ENCODE data around the gene PAM.

Gene PAM

GRCh38 chr5:102753889-102754766 is 977 bp upstream of the PAM start:
- no peaks in the 10 kb centered on the region for H3K36me3 ChIP-seq (ENCODE audit: control insufficient read depth, insufficient read depth, low read length)
- no peaks in the 10 kb centered on the region for H3K9me3 ChIP-seq (ENCODE audit: control insufficient read depth, insufficient read depth, low read depth, low read length)
- H3K4me1 ChIP-seq (ENCODE audit: control insufficient read depth, insufficient read depth, low read length), result peaks cover 29% of the 10 kb centered on the region
- H3K4me3 ChIP-seq (ENCODE audit: low read depth, low read length), result peak overlapping the region; percentile 79
- H3K27me3 ChIP-seq (ENCODE audit: control insufficient read depth, insufficient read depth, low read length), result peaks cover 32% of the 10 kb centered on the region
- 0 out of 2 replicates have a peak overlapping the region, but pooled peaks have one; percentile 26 for H3K27ac ChIP-seq (ENCODE audit: low read depth, low read length)
- peak overlapping the region; percentile 80 for H3K9ac ChIP-seq (ENCODE audit: low read length)

GRCh38 chr5:102755686-102756371 is 724 bp downstream of the PAM start:
- H3K9ac ChIP-seq (ENCODE audit: low read length), result peak overlapping the region; percentile 56
- no peaks in the 10 kb centered on the region for H3K9me3 ChIP-seq (ENCODE audit: control insufficient read depth, insufficient read depth, low read depth, low read length)
- H3K27me3 ChIP-seq (ENCODE audit: control insufficient read depth, insufficient read depth, low read length), result peaks cover 32% of the 10 kb centered on the region
- peaks cover 17% of the 10 kb centered on the region for H3K4me1 ChIP-seq (ENCODE audit: control insufficient read depth, insufficient read depth, low read length)
- H3K4me3 ChIP-seq (ENCODE audit: low read depth, low read length), result peak overlapping the region; percentile 79
- H3K36me3 ChIP-seq (ENCODE audit: control insufficient read depth, insufficient read depth, low read length), result no peaks in the 10 kb centered on the region
- H3K27ac ChIP-seq (ENCODE audit: low read depth, low read length), result no peak overlapping the region

GRCh38 chr5:102758576-102758975 is 3.5 kb downstream of the PAM start:
- Histone ChIP-seq H3K36me3 (ENCODE audit: control insufficient read depth, insufficient read depth, low read length) (no peaks in the 10 kb centered on the region), H3K9ac (ENCODE audit: low read length) (no peak overlapping the region), H3K4me1 (ENCODE audit: control insufficient read depth, insufficient read depth, low read length) (peaks cover 35% of the 10 kb centered on the region), H3K27ac (ENCODE audit: low read depth, low read length) (no peak overlapping the region), H3K9me3 (ENCODE audit: control insufficient read depth, insufficient read depth, low read depth, low read length) (no peaks in the 10 kb centered on the region), H3K27me3 (ENCODE audit: control insufficient read depth, insufficient read depth, low read length) (peaks cover 21% of the 10 kb centered on the region), H3K4me3 (ENCODE audit: low read depth, low read length) (no peak overlapping the region)

GRCh38 chr5:102759289-102759688 is 4.2 kb downstream of the PAM start:
- Histone ChIP-seq H3K27ac (ENCODE audit: low read depth, low read length) (no peak overlapping the region), H3K4me1 (ENCODE audit: control insufficient read depth, insufficient read depth, low read length) (peaks cover 31% of the 10 kb centered on the region), H3K9me3 (ENCODE audit: control insufficient read depth, insufficient read depth, low read depth, low read length) (no peaks in the 10 kb centered on the region), H3K36me3 (ENCODE audit: control insufficient read depth, insufficient read depth, low read length) (no peaks in the 10 kb centered on the region), H3K9ac (ENCODE audit: low read length) (no peak overlapping the region), H3K27me3 (ENCODE audit: control insufficient read depth, insufficient read depth, low read length) (peaks cover 14% of the 10 kb centered on the region), H3K4me3 (ENCODE audit: low read depth, low read length) (no peak overlapping the region)

GRCh38 chr5:102759700-102760099 is 4.6 kb downstream of the PAM start:
- Histone ChIP-seq H3K27me3 (ENCODE audit: control insufficient read depth, insufficient read depth, low read length) (peaks cover 10% of the 10 kb centered on the region), H3K4me1 (ENCODE audit: control insufficient read depth, insufficient read depth, low read length) (peaks cover 27% of the 10 kb centered on the region), H3K9ac (ENCODE audit: low read length) (no peak overlapping the region), H3K36me3 (ENCODE audit: control insufficient read depth, insufficient read depth, low read length) (no peaks in the 10 kb centered on the region), H3K9me3 (ENCODE audit: control insufficient read depth, insufficient read depth, low read depth, low read length) (no peaks in the 10 kb centered on the region), H3K27ac (ENCODE audit: low read depth, low read length) (no peak overlapping the region), H3K4me3 (ENCODE audit: low read depth, low read length) (no peak overlapping the region)

GRCh38 chr5:102760815-102761214 is 5.7 kb downstream of the PAM start:
- Histone ChIP-seq H3K27me3 (ENCODE audit: control insufficient read depth, insufficient read depth, low read length) (peaks cover 5% of the 10 kb centered on the region), H3K36me3 (ENCODE audit: control insufficient read depth, insufficient read depth, low read length) (no peaks in the 10 kb centered on the region), H3K9ac (ENCODE audit: low read length) (no peak overlapping the region), H3K4me3 (ENCODE audit: low read depth, low read length) (no peak overlapping the region), H3K9me3 (ENCODE audit: control insufficient read depth, insufficient read depth, low read depth, low read length) (no peaks in the 10 kb centered on the region), H3K27ac (ENCODE audit: low read depth, low read length) (no peak overlapping the region), H3K4me1 (ENCODE audit: control insufficient read depth, insufficient read depth, low read length) (peaks cover 26% of the 10 kb centered on the region)

GRCh38 chr5:102762095-102762534 is 7.0 kb downstream of the PAM start:
- Histone ChIP-seq H3K36me3 (ENCODE audit: control insufficient read depth, insufficient read depth, low read length) (no peaks in the 10 kb centered on the region), H3K9me3 (ENCODE audit: control insufficient read depth, insufficient read depth, low read depth, low read length) (no peaks in the 10 kb centered on the region), H3K27ac (ENCODE audit: low read depth, low read length) (no peak overlapping the region), H3K4me3 (ENCODE audit: low read depth, low read length) (no peak overlapping the region), H3K4me1 (ENCODE audit: control insufficient read depth, insufficient read depth, low read length) (peaks cover 19% of the 10 kb centered on the region), H3K9ac (ENCODE audit: low read length) (no peak overlapping the region), H3K27me3 (ENCODE audit: control insufficient read depth, insufficient read depth, low read length) (no peaks in the 10 kb centered on the region)

- peaks cover 19% of the 10 kb centered on the region for H3K4me1 ChIP-seq (ENCODE audit: control insufficient read depth, insufficient read depth, low read length)
- H3K9me3 ChIP-seq (ENCODE audit: control insufficient read depth, insufficient read depth, low read depth, low read length), result no peaks in the 10 kb centered on the region
- H3K27me3 ChIP-seq (ENCODE audit: control insufficient read depth, insufficient read depth, low read length), result no peaks in the 10 kb centered on the region
- H3K9ac ChIP-seq (ENCODE audit: low read length), result no peak overlapping the region
- H3K27ac ChIP-seq (ENCODE audit: low read depth, low read length), result no peak overlapping the region
- no peak overlapping the region for H3K4me3 ChIP-seq (ENCODE audit: low read depth, low read length)
- no peaks in the 10 kb centered on the region for H3K36me3 ChIP-seq (ENCODE audit: control insufficient read depth, insufficient read depth, low read length)
Measured at GRCh38 chr5:102762562-102763227, 7.6 kb downstream of the PAM start.

GRCh38 chr5:102763734-102764133 is 8.6 kb downstream of the PAM start:
- Histone ChIP-seq H3K27ac (ENCODE audit: low read depth, low read length) (no peak overlapping the region), H3K4me1 (ENCODE audit: control insufficient read depth, insufficient read depth, low read length) (peaks cover 19% of the 10 kb centered on the region), H3K9ac (ENCODE audit: low read length) (no peak overlapping the region), H3K4me3 (ENCODE audit: low read depth, low read length) (no peak overlapping the region), H3K36me3 (ENCODE audit: control insufficient read depth, insufficient read depth, low read length) (no peaks in the 10 kb centered on the region), H3K27me3 (ENCODE audit: control insufficient read depth, insufficient read depth, low read length) (no peaks in the 10 kb centered on the region), H3K9me3 (ENCODE audit: control insufficient read depth, insufficient read depth, low read depth, low read length) (no peaks in the 10 kb centered on the region)

- Histone ChIP-seq H3K36me3 (ENCODE audit: control insufficient read depth, insufficient read depth, low read length) (no peaks in the 10 kb centered on the region), H3K4me3 (ENCODE audit: low read depth, low read length) (no peak overlapping the region), H3K9ac (ENCODE audit: low read length) (no peak overlapping the region), H3K27me3 (ENCODE audit: control insufficient read depth, insufficient read depth, low read length) (no peaks in the 10 kb centered on the region), H3K9me3 (ENCODE audit: control insufficient read depth, insufficient read depth, low read depth, low read length) (no peaks in the 10 kb centered on the region), H3K4me1 (ENCODE audit: control insufficient read depth, insufficient read depth, low read length) (peaks cover 19% of the 10 kb centered on the region), H3K27ac (ENCODE audit: low read depth, low read length) (no peak overlapping the region)
Measured at GRCh38 chr5:102764381-102765004, 9.4 kb downstream of the PAM start.

All from HUES6 (cell line).